ENCODE measurements around the gene DNAJC16. TPM values are rescaled to one million over a fixed set of nuclear protein-coding genes. Genes with fewer than 3 reads are reported as not detected.

The DNAJC16 gene
- total and polyA plus RNA-seq, 8 donors: 15.9 to 26.3 (median 19.8) TPM

DNA sequence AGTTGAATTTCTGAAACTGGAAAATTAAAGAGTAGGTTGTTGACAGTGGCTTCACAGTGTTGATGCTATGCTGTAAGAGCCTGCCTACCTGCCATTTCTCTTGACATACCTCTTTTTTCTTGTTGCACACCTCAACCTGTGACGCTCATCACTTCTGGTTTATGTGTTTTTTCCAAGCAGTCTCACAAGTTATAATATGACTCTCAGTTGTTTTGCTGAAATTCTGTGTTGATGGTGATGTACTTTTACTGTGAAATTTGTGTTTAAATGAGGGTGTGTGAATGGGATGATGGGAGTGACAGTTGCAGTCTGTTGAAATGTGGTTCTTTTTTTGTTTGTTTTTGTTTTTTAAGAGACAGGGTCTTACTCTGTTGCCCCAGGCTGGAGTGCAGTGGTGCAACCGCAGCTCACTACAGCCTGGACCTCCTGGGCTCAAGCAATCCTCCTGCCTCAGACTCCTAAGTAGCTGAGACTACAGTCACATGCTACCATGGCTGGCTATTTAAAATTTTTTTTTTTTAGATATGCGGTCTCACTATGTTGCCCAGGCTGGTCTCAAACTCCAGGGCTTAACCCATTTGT lies 97.6 kb downstream of the DNAJC16 start:
- peaks cover 18 to 72% of the 10 kb centered on the region in 2 donors for H3K4me1 ChIP-seq
- intact Hi-C loops (cut with DNase I): no loop called here

DNA sequence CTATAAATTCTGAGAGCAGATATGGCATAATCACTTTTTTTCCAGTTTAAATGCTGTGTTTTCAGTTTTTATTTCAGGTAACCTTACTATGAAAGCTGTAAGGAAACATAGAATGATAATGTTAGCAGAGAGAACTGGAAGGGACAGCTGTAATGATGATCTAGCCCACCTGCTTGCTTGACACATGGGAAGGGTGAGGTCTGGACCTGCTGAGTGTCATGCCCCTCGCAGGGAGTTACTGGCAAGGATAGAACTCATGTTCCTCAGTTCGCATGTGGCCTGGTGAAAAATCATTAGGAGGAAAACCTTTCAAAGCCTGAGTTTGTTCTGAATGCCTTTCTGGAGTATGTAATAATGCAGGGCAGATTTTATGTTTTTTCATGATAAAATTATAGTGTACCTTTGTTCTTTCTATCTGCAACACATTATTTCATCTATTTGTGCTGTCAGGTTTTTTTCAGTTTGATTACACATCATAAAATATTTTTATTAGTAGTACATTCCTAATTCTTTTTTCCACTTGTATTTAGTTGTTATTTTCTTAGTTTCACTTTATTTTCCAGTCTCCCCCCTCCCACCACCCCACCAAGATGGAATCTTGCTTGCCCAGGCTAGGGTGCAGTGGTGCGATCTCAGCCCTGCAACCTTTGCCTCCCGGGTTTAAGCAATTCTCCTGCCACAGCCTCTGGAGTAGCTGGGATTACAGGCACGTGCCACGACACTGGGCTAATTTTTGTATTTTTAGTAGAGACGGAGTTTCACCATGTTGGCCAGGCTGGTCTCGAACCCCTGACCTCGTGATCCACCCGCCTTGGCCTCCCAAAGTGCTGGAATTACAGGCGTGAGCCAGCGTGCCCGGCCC lies 98.6 kb downstream of the DNAJC16 start:
- no peaks in the 10 kb centered on the region for H3K27me3 ChIP-seq
- DNase-seq (no peak), ATAC-seq (no peak)
- intact Hi-C loops (cut with DNase I): no loop called here
- H3K4me3 ChIP-seq: no peak overlapping the region
- H3K36me3 ChIP-seq: peaks cover 0 to 35% of the 10 kb centered on the region in 2 donors
- no peaks in the 10 kb centered on the region for H3K9me3 ChIP-seq
- TF ChIP-seq, protein P1, sequence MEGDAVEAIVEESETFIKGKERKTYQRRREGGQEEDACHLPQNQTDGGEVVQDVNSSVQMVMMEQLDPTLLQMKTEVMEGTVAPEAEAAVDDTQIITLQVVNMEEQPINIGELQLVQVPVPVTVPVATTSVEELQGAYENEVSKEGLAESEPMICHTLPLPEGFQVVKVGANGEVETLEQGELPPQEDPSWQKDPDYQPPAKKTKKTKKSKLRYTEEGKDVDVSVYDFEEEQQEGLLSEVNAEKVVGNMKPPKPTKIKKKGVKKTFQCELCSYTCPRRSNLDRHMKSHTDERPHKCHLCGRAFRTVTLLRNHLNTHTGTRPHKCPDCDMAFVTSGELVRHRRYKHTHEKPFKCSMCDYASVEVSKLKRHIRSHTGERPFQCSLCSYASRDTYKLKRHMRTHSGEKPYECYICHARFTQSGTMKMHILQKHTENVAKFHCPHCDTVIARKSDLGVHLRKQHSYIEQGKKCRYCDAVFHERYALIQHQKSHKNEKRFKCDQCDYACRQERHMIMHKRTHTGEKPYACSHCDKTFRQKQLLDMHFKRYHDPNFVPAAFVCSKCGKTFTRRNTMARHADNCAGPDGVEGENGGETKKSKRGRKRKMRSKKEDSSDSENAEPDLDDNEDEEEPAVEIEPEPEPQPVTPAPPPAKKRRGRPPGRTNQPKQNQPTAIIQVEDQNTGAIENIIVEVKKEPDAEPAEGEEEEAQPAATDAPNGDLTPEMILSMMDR (IDR thresholded peaks at IDR 0.05): no peak
- H3K27ac ChIP-seq: no peak overlapping the region
- peaks cover 14 to 61% of the 10 kb centered on the region in 2 donors for H3K4me1 ChIP-seq

More for the DNA sequence above, 97.6 kb downstream of the DNAJC16 start:
- Histone ChIP-seq H3K27ac (no peak overlapping the region), H3K27me3 (no peaks in the 10 kb centered on the region), H3K9me3 (no peaks in the 10 kb centered on the region), H3K36me3 (peaks cover 0 to 26% of the 10 kb centered on the region in 2 donors), H3K4me3 (no peak overlapping the region)
- DNase-seq (no peak), ATAC-seq (no peak)
- TF ChIP-seq, protein P1 (IDR thresholded peaks at IDR 0.05): no peak

Other genes with a start within 250 kb of the DNAJC16 start
- gene EFHD2, start 117.0 kb upstream of the DNAJC16 start, total RNA-seq: 100 to 1,000 TPM in 1 of 2 donors, 10 to 100 TPM in 1; 44.6 to 107 TPM
- 10 to 100 TPM; 11.9 to 23.3 (median 16.3) TPM for gene EFHD2, start 117.0 kb upstream of the DNAJC16 start, polyA plus RNA-seq (ENCODE audit: insufficient read length in 6 of 6)
- under 1 TPM in 1 of 2 donors, not detected in 1; 0.81 TPM for gene CTRC, start 88.4 kb upstream of the DNAJC16 start, total RNA-seq
- gene CTRC, start 88.4 kb upstream of the DNAJC16 start, polyA plus RNA-seq (ENCODE audit: insufficient read length in 6 of 6): under 1 TPM in 5 of 6 donors, not detected in 1; 0.07 to 0.33 (median 0.10) TPM
- not detected for gene CELA2A, start 70.1 kb upstream of the DNAJC16 start, total RNA-seq
- gene CELA2A, start 70.1 kb upstream of the DNAJC16 start, polyA plus RNA-seq (ENCODE audit: insufficient read length in 6 of 6): under 1 TPM in 3 of 6 donors, not detected in 3; 0.34 to 0.53 (median 0.49) TPM
- under 1 TPM in 1 of 2 donors, not detected in 1; 0.63 TPM for gene CELA2B, start 50.7 kb upstream of the DNAJC16 start, total RNA-seq
- gene CELA2B, start 50.7 kb upstream of the DNAJC16 start, polyA plus RNA-seq (ENCODE audit: insufficient read length in 6 of 6): 1 to 10 TPM in 3 of 6 donors, under 1 TPM in 3; 0.66 to 1.7 (median 1.1) TPM
- gene CASP9, start 2.6 kb upstream of the DNAJC16 start, total RNA-seq: 10 to 100 TPM in 1 of 2 donors, 1 to 10 TPM in 1; 9.8 to 12.0 TPM
- gene CASP9, start 2.6 kb upstream of the DNAJC16 start, polyA plus RNA-seq (ENCODE audit: insufficient read length in 6 of 6): 10 to 100 TPM; 15.3 to 22.5 (median 19.6) TPM
- gene AGMAT, start 58.2 kb downstream of the DNAJC16 start, total RNA-seq: 1 to 10 TPM in 1 of 2 donors, under 1 TPM in 1; 0.35 to 1.1 TPM
- 1 to 10 TPM in 1 of 6 donors, under 1 TPM in 5; 0.43 to 1.1 (median 0.72) TPM for gene AGMAT, start 58.2 kb downstream of the DNAJC16 start, polyA plus RNA-seq (ENCODE audit: insufficient read length in 6 of 6)
- 10 to 100 TPM; 24.3 to 37.7 TPM for gene DDI2, start 90.6 kb downstream of the DNAJC16 start, total RNA-seq
- 10 to 100 TPM; 20.4 to 26.1 (median 22.4) TPM for gene DDI2, start 90.6 kb downstream of the DNAJC16 start, polyA plus RNA-seq (ENCODE audit: insufficient read length in 6 of 6)
- gene PLEKHM2, start 157.5 kb downstream of the DNAJC16 start, total RNA-seq: 10 to 100 TPM; 72.9 to 86.8 TPM
- 10 to 100 TPM; 51.5 to 64.3 (median 57.3) TPM for gene PLEKHM2, start 157.5 kb downstream of the DNAJC16 start, polyA plus RNA-seq (ENCODE audit: insufficient read length in 6 of 6)
- gene SLC25A34, start 209.4 kb downstream of the DNAJC16 start, total RNA-seq: 1 to 10 TPM; 1.4 to 2.6 TPM
- gene SLC25A34, start 209.4 kb downstream of the DNAJC16 start, polyA plus RNA-seq (ENCODE audit: insufficient read length in 6 of 6): 1 to 10 TPM; 3.4 to 6.2 (median 4.4) TPM
- gene TMEM82, start 215.7 kb downstream of the DNAJC16 start, total RNA-seq: not detected
- under 1 TPM in 2 of 6 donors, not detected in 4; 0.14 to 0.15 TPM for gene TMEM82, start 215.7 kb downstream of the DNAJC16 start, polyA plus RNA-seq (ENCODE audit: insufficient read length in 6 of 6)
- gene FBLIM1, start 231.9 kb downstream of the DNAJC16 start, total RNA-seq: 10 to 100 TPM; 52.3 to 57.1 TPM
- gene FBLIM1, start 231.9 kb downstream of the DNAJC16 start, polyA plus RNA-seq (ENCODE audit: insufficient read length in 6 of 6): 10 to 100 TPM; 57.3 to 90.0 (median 76.3) TPM

Data from left lung (tissue), 10 donors.